HepG2 (cell line): Measurements from ENCODE around the gene SPAG7. TPM values are rescaled to one million over a fixed set of nuclear protein-coding genes. Genes with fewer than 3 reads are reported as not detected.
A peak's percentile ranks its signal among the peaks of the same experiment; 100 is the strongest.

ENCODE experiments used
- DPF2 ChIP-seq: sonication (generic); formaldehyde crosslinking; IDR thresholded peaks from 2 replicates; pipeline ENCODE4 v1.4.0; 2020; ENCODE audit warnings: mild to moderate bottlenecking, low read depth, missing genetic modification reagents, borderline replicate concordance
- NR1H2 ChIP-seq: sonication (generic); formaldehyde crosslinking; IDR thresholded peaks from 2 replicates; pipeline ENCODE4 v1.8.1; 2022; ENCODE audit warnings: low read depth, missing genetic modification reagents, borderline replicate concordance
- NR2F2 ChIP-seq: IDR thresholded peaks from 2 replicates; pipeline ENCODE4 v1.6.1; 2012; ENCODE audit warnings: low read depth, inconsistent platforms, borderline replicate concordance
- PBX2 ChIP-seq: IDR thresholded peaks from 2 replicates; pipeline ENCODE4 v1.6.1; 2016; ENCODE audit warnings: control low read depth
- PBX3 ChIP-seq: sonication (generic); formaldehyde crosslinking; IDR thresholded peaks from 2 replicates; pipeline ENCODE4 v1.8.1; 2023; ENCODE audit warnings: missing genetic modification reagents, inconsistent platforms, borderline replicate concordance
- SATB2 ChIP-seq: sonication (generic); formaldehyde crosslinking; IDR thresholded peaks from 2 replicates; pipeline ENCODE4 v1.5.0; 2020; ENCODE audit warnings: missing genetic modification reagents
- SMAD3 ChIP-seq: sonication (generic); formaldehyde crosslinking; IDR thresholded peaks from 2 replicates; pipeline ENCODE4 v1.4.0; 2020; ENCODE audit warnings: missing genetic modification reagents
- STAT5B ChIP-seq: sonication (generic); formaldehyde crosslinking; IDR thresholded peaks from 2 replicates; pipeline ENCODE4 v1.4.0; 2020; ENCODE audit warnings: missing genetic modification reagents
- TGIF2 ChIP-seq: IDR thresholded peaks from 2 replicates; pipeline ENCODE4 v1.6.1; 2016; ENCODE audit warnings: control low read depth, missing compliant biosample characterization
- ZNF576 ChIP-seq: sonication (generic); formaldehyde crosslinking; IDR thresholded peaks from 2 replicates; pipeline ENCODE4 v1.4.0; 2020; ENCODE audit warnings: mild to moderate bottlenecking, missing genetic modification reagents
- ZNF589 ChIP-seq: sonication (generic); formaldehyde crosslinking; conservative IDR thresholded peaks from 2 replicates; pipeline ENCODE4 v1.8.0; 2022; ENCODE audit warnings: mild to moderate bottlenecking, moderate library complexity, missing genetic modification reagents
- polyA plus RNA-seq, 8 experiments: library from polyadenylated mRNA; depleted of rRNA in 3 of 8; stranded (reverse) in 7 of 8; unstranded in 1 of 8; fragments of >200 nt; fragmentation: Illumina TruSeq in 4 of 8; extraction: Trizol in 4 of 8; gene quantifications; 2 replicates each; pipeline versions ENCODE4 v1.2.1 to v1.2.3, GENCODE V29; 2011 to 2016; ENCODE audit warnings: low read depth in 4 of 8, missing spikeins in 1 of 8, mixed read lengths in 1 of 8; ENCODE audit not compliant: insufficient read depth in 1 of 8
- total RNA-seq, 5 experiments: library from RNA; depleted of rRNA; stranded (reverse); fragments of >200 nt; fragmentation: Illumina TruSeq; extraction: Trizol; gene quantifications; 2 replicates each; pipeline ENCODE4 v1.2.3, GENCODE V29; 2016; ENCODE audit warnings: low read depth in 1 of 5
- TF ChIP-seq, protein P1 (sequence below): sonication (generic); formaldehyde crosslinking; IDR thresholded peaks from 2 replicates; pipeline ENCODE4 v1.9.0; 2021; ENCODE audit warnings: mild to moderate bottlenecking, missing genetic modification reagents
- TF ChIP-seq, protein P2 (sequence below): sonication (generic); formaldehyde crosslinking; IDR thresholded peaks from 2 replicates; pipeline ENCODE4 v1.4.0; 2020; ENCODE audit warnings: missing genetic modification reagents

Gene SPAG7
- total and polyA plus RNA-seq, 2 of the 13 experiments (the other 11 are each of a cell fraction or from before 2014, with no cell fraction given): 51.0 to 59.0 TPM

GRCh38 chr17:4967539-4968485 is at the start of gene SPAG7 (continued):
- TF ChIP-seq, protein P1, sequence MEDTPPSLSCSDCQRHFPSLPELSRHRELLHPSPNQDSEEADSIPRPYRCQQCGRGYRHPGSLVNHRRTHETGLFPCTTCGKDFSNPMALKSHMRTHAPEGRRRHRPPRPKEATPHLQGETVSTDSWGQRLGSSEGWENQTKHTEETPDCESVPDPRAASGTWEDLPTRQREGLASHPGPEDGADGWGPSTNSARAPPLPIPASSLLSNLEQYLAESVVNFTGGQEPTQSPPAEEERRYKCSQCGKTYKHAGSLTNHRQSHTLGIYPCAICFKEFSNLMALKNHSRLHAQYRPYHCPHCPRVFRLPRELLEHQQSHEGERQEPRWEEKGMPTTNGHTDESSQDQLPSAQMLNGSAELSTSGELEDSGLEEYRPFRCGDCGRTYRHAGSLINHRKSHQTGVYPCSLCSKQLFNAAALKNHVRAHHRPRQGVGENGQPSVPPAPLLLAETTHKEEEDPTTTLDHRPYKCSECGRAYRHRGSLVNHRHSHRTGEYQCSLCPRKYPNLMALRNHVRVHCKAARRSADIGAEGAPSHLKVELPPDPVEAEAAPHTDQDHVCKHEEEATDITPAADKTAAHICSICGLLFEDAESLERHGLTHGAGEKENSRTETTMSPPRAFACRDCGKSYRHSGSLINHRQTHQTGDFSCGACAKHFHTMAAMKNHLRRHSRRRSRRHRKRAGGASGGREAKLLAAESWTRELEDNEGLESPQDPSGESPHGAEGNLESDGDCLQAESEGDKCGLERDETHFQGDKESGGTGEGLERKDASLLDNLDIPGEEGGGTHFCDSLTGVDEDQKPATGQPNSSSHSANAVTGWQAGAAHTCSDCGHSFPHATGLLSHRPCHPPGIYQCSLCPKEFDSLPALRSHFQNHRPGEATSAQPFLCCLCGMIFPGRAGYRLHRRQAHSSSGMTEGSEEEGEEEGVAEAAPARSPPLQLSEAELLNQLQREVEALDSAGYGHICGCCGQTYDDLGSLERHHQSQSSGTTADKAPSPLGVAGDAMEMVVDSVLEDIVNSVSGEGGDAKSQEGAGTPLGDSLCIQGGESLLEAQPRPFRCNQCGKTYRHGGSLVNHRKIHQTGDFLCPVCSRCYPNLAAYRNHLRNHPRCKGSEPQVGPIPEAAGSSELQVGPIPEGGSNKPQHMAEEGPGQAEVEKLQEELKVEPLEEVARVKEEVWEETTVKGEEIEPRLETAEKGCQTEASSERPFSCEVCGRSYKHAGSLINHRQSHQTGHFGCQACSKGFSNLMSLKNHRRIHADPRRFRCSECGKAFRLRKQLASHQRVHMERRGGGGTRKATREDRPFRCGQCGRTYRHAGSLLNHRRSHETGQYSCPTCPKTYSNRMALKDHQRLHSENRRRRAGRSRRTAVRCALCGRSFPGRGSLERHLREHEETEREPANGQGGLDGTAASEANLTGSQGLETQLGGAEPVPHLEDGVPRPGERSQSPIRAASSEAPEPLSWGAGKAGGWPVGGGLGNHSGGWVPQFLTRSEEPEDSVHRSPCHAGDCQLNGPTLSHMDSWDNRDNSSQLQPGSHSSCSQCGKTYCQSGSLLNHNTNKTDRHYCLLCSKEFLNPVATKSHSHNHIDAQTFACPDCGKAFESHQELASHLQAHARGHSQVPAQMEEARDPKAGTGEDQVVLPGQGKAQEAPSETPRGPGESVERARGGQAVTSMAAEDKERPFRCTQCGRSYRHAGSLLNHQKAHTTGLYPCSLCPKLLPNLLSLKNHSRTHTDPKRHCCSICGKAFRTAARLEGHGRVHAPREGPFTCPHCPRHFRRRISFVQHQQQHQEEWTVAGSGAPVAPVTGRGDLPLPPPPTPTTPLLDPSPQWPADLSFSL (CRISPR knock-in tag): no peak
- TF ChIP-seq TGIF2 (CRISPR knock-in tag) (no peak), SMAD3 (CRISPR knock-in tag) (peak; percentile 41; the same call in 1 of the 2 replicates), ZNF589 (CRISPR knock-in tag) (peak; percentile 29; the same call in 1 of the 2 replicates), PBX2 (CRISPR knock-in tag) (no peak), STAT5B (no peak; the same call in 1 of the 2 replicates), DPF2 (no peak), SATB2 (CRISPR knock-in tag) (no peak; the same call in 1 of the 2 replicates), NR2F2 (peak; percentile 17; the same call in 1 of the 2 replicates), PBX3 (CRISPR knock-in tag) (no peak), ZNF576 (no peak), NR1H2 (CRISPR knock-in tag) (no peak)
- TF ChIP-seq, protein P2, sequence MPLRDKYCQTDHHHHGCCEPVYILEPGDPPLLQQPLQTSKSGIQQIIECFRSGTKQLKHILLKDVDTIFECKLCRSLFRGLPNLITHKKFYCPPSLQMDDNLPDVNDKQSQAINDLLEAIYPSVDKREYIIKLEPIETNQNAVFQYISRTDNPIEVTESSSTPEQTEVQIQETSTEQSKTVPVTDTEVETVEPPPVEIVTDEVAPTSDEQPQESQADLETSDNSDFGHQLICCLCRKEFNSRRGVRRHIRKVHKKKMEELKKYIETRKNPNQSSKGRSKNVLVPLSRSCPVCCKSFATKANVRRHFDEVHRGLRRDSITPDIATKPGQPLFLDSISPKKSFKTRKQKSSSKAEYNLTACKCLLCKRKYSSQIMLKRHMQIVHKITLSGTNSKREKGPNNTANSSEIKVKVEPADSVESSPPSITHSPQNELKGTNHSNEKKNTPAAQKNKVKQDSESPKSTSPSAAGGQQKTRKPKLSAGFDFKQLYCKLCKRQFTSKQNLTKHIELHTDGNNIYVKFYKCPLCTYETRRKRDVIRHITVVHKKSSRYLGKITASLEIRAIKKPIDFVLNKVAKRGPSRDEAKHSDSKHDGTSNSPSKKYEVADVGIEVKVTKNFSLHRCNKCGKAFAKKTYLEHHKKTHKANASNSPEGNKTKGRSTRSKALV (CRISPR knock-in tag): no peak
